Stomach (tissue), 9 donors: ENCODE measurements around the gene PKP1. TPM values are rescaled to one million over a fixed set of nuclear protein-coding genes. Genes with fewer than 3 reads are reported as not detected.

ENCODE experiments used
- DNase-seq, 2 donors: peaks; one replicate each; pipeline versions ENCODE4 v3.0.0 to v3.0.0-alpha.2; 2013 to 2019
- H3K27ac ChIP-seq, 5 donors: fragments of 200-600 bp in 4 of 5; sonication (generic) in 4 of 5; one replicate each; pipeline ENCODE4 v1.5.1; 2013 to 2019; ENCODE audit warnings: mild to moderate bottlenecking in 1 of 5, moderate library complexity in 1 of 5
- H3K27me3 ChIP-seq, 3 donors: fragments of 200-600 bp; sonication (generic); one replicate each; pipeline ENCODE4 v1.5.1; 2017 to 2019; ENCODE audit warnings: mixed run types in 1 of 3
- H3K36me3 ChIP-seq, 4 donors: fragments of 200-600 bp; sonication (generic); 1 replicate in 3 of 4; 2 replicates in 1 of 4; pipeline ENCODE4 v1.5.1; 2016 to 2019
- H3K4me1 ChIP-seq, 4 donors: fragments of 200-600 bp; sonication (generic); one replicate each; pipeline ENCODE4 v1.5.1; 2016 to 2019
- H3K4me3 ChIP-seq, 4 donors: fragments of 200-600 bp; sonication (generic) in 3 of 4; one replicate each; pipeline ENCODE4 v1.5.1; 2016 to 2019; ENCODE audit warnings: mild to moderate bottlenecking in 1 of 4
- H3K9me3 ChIP-seq, 4 donors: fragments of 200-600 bp; sonication (generic); one replicate each; pipeline ENCODE4 v1.5.1; 2016 to 2019
- EP300 ChIP-seq: sonication (generic); formaldehyde crosslinking; IDR thresholded peaks from one replicate; pipeline ENCODE4 v1.6.1; 2017; ENCODE audit warnings: antibody characterized with exemption
- POLR2A ChIP-seq, 4 donors: fragments of 450-650 bp; IDR thresholded peaks; one replicate each; pipeline ENCODE4 v1.6.1; 2016; ENCODE audit warnings: antibody characterized with exemption in 4 of 4, control low read depth in 2 of 4, mild to moderate bottlenecking in 1 of 4, moderate library complexity in 1 of 4
- POLR2AphosphoS5 ChIP-seq, 3 donors: sonication (generic); formaldehyde crosslinking; IDR thresholded peaks; one replicate each; pipeline ENCODE4 v1.6.1; 2016; ENCODE audit warnings: antibody characterized with exemption in 3 of 3
- WGBS, 5 donors: extraction: QIAGEN DNeasy Blood & Tissue Kit in 3 of 5; methylation state at CpG; one replicate each; pipeline versions ENCODE4 v1.1.5 to v1.1.7; 2013 to 2018; 5-methylcytosine and 5-hydroxymethylcytosine counted together
- intact Hi-C: fragments of 100-400 bp; cut with DNase I; formaldehyde crosslinking; loops from one replicate; pipeline ENCODE4 v1.15.1; 2023; ENCODE audit warnings: low total_unique reads
- polyA plus RNA-seq, 3 donors: library from polyadenylated mRNA; stranded (reverse); fragments of 200-250 nt; gene quantifications; one replicate each; pipeline ENCODE4 v1.2.3, GENCODE V29; 2013
- total RNA-seq, 5 donors: library from RNA; depleted of rRNA; stranded (reverse); fragments of >200 nt; gene quantifications; one replicate each; pipeline versions ENCODE4 v1.1.0 to v1.2.3, GENCODE V29; 2014 to 2016
- TF ChIP-seq, protein P1 (sequence below), 7 experiments: fragments of 450-650 bp in 4 of 7; fragments of 200-600 bp in 3 of 7; sonication (generic) in 3 of 7; IDR thresholded peaks; one replicate each; pipeline ENCODE4 v1.5.1; 2016 to 2019; ENCODE audit warnings: antibody characterized with exemption in 7 of 7, control low read depth in 2 of 7, mild to moderate bottlenecking in 1 of 7
- donor health status: healthy with polysubstance abuse.
- donor health status: Bipolar disorder and iron deficiency.
- donor health status: healthy.

The PKP1 gene
- total and polyA plus RNA-seq, 8 donors, result under 0.01 to 42.2 (median 0.40) TPM; not detected in 2

DNA sequence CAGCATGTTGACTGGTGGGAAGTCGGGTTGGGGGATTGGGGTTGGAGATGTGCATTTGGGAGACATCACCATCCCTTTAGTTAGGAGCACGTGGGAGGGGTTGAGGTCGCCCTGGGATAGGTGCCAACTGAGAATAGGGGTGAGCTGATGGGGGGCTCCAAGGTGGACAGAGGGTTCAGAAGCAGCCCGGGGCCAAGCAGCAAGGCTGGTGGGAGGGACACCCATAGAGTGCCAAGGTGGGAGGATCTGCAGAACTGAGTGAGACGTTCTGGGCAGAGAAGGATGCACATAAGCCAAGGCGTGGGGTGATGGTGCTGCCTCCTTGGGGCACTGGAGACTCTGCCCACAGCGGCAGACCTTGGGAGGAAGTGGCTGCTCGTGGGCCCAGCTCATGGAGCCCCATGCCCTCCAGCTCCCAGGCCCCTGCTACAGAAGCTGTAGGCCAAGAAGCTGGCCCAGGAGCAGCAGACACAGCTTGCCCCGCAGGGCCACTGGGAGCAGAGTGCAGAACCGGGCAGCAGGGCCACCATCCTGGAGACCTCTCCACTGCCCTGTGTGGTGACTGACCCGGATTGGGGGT is 31.4 kb upstream of the PKP1 start:
- WGBS, 5 donors, result 68 to 75% (median 74%) methylated on average over 9 to 11 of the region's 11 CpGs
- no peak overlapping the region for H3K4me3 ChIP-seq
- H3K4me1 ChIP-seq, result peaks cover 0 to 5% (median 0%) of the 10 kb centered on the region in 4 donors
- TF ChIP-seq, protein P1, sequence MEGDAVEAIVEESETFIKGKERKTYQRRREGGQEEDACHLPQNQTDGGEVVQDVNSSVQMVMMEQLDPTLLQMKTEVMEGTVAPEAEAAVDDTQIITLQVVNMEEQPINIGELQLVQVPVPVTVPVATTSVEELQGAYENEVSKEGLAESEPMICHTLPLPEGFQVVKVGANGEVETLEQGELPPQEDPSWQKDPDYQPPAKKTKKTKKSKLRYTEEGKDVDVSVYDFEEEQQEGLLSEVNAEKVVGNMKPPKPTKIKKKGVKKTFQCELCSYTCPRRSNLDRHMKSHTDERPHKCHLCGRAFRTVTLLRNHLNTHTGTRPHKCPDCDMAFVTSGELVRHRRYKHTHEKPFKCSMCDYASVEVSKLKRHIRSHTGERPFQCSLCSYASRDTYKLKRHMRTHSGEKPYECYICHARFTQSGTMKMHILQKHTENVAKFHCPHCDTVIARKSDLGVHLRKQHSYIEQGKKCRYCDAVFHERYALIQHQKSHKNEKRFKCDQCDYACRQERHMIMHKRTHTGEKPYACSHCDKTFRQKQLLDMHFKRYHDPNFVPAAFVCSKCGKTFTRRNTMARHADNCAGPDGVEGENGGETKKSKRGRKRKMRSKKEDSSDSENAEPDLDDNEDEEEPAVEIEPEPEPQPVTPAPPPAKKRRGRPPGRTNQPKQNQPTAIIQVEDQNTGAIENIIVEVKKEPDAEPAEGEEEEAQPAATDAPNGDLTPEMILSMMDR (IDR thresholded peaks at IDR 0.05), result no peak
- TF ChIP-seq POLR2A (IDR thresholded peaks at IDR 0.05) (no peak), EP300 (no peak), POLR2AphosphoS5 (IDR thresholded peaks at IDR 0.05) (no peak)
- DNase-seq, result peak in 1 of 2 donors; percentile 2
- intact Hi-C loops, result loop anchor here (5.0 kb wide), 1 partner anchor 110 kb away; no protein-coding TSS in a partner anchor
- H3K27ac ChIP-seq, result no peak overlapping the region
- peaks cover 0 to 17% (median 0%) of the 10 kb centered on the region in 3 donors for H3K27me3 ChIP-seq
- no peaks in the 10 kb centered on the region for H3K9me3 ChIP-seq
- H3K36me3 ChIP-seq, result no peaks in the 10 kb centered on the region

DNA sequence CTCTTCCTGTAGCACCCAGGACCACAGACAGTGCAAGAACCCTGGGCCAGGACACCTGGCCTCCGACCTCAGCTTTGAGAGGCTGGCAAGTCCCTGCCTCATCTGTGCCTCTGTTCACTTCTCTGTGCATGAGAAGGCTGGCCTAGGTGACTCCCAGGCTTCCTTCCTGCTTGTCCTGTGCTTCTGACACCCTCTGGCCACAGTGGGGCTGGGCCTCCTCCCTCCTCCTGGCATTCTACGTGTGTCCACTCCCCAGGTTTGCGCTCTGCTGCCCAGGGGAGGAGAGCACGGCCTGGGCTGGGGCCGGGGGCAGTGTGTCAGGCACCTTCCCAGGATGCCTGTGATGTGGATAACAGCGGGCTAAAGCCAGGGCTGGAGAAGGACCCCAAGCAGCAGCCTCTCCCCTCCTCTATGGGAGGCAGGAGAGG is 30.3 kb upstream of the PKP1 start:
- intact Hi-C loops, result loop anchor here (5.0 kb wide), 1 partner anchor 109 kb away; no protein-coding TSS in a partner anchor
- no peak overlapping the region for H3K4me3 ChIP-seq
- WGBS, 5 donors, result 67 to 90% (median 82%) methylated on average over 6 of the region's 6 CpGs

DNA sequence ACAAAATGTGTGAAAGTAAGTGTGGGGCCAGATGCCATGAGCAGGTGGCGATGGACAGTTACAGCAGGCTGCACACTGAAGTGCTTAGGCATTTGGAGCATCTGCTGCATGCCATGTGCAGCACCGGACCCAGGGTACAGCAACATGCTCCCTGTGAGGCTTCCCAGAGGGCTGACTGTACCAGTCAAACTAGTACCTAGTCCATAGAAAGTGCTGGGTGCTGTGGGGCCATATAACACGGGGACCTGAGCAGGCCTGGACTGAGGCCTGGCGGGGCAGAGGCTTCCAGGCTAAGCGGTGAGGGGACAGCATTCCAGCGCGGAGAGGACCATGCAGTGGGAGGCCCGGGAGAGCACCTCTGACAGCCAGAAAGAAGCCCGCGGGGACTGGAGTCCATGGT is 29.9 kb upstream of the PKP1 start:
- 72 to 87% (median 79%) methylated on average over 9 to 10 of the region's 10 CpGs for WGBS, 5 donors
- TF ChIP-seq, protein P1 (IDR thresholded peaks at IDR 0.05), result no peak
- TF ChIP-seq POLR2AphosphoS5 (IDR thresholded peaks at IDR 0.05) (no peak), EP300 (no peak), POLR2A (IDR thresholded peaks at IDR 0.05) (no peak)
- Histone ChIP-seq H3K9me3 (no peaks in the 10 kb centered on the region), H3K27me3 (peaks cover 0 to 17% (median 0%) of the 10 kb centered on the region in 3 donors), H3K36me3 (no peaks in the 10 kb centered on the region), H3K4me1 (peaks cover 0 to 5% (median 0%) of the 10 kb centered on the region in 4 donors), H3K4me3 (no peak overlapping the region), H3K27ac (no peak overlapping the region)
- DNase-seq, result no peak
- intact Hi-C loops, result loop anchor here (5.0 kb wide), 1 partner anchor 109 kb away; no protein-coding TSS in a partner anchor

More for the DNA sequence above, 30.3 kb upstream of the PKP1 start:
- Histone ChIP-seq H3K36me3 (no peaks in the 10 kb centered on the region), H3K27me3 (peaks cover 0 to 17% (median 0%) of the 10 kb centered on the region in 3 donors), H3K9me3 (no peaks in the 10 kb centered on the region), H3K4me1 (peaks cover 0 to 5% (median 0%) of the 10 kb centered on the region in 4 donors), H3K27ac (no peak overlapping the region)
- DNase-seq, result no peak
- TF ChIP-seq, protein P1 (IDR thresholded peaks at IDR 0.05), result no peak
- TF ChIP-seq POLR2AphosphoS5 (IDR thresholded peaks at IDR 0.05) (no peak), POLR2A (IDR thresholded peaks at IDR 0.05) (no peak), EP300 (no peak)

DNA sequence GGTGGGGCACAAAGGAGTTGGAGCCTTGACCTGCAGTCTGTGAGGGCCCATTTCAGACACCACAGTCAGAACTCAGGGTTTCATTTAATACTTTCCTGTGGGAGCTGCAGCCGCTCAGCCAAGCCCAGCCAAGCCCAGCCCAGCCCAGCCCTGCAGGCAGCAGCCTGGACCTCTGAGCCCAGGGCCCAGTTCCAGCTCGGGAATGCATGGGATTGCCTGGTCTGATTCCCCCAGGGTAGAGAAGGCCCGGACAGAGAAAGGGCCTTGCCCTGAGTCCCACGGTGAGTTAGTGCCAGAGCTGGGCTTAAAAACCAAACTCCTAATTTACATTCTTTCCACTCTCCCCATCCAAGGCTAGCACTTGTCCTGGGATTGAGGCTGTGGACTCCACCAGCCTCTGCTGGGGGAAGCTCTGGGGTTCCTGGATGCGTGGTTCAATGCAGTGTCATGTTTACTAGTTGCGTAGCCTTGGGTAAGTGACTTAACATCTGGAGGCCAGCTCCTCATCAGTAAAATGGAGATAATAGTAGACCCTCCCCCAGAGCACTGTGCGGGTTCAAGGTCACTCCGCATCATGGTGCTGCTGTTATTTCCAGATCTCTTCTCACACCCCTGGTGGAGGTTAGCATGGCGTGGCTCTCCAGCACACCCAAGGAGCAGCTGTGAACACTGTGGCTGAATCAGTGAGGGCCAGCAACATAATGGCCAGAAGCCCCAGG is 29.2 kb upstream of the PKP1 start:
- H3K4me3 ChIP-seq, result no peak overlapping the region
- DNase-seq, result no peak
- peaks cover 0 to 24% (median 0%) of the 10 kb centered on the region in 3 donors for H3K27me3 ChIP-seq
- no peak overlapping the region for H3K27ac ChIP-seq
- WGBS, 5 donors, result 74 to 82% (median 79%) methylated on average over 8 to 9 of the region's 9 CpGs
- TF ChIP-seq EP300 (no peak), POLR2AphosphoS5 (IDR thresholded peaks at IDR 0.05) (no peak), POLR2A (IDR thresholded peaks at IDR 0.05) (no peak)
- TF ChIP-seq, protein P1 (IDR thresholded peaks at IDR 0.05), result no peak
- intact Hi-C loops, result loop anchor here (5.0 kb wide), 1 partner anchor 108 kb away; no protein-coding TSS in a partner anchor
- H3K9me3 ChIP-seq, result no peaks in the 10 kb centered on the region
- peaks cover 0 to 5% (median 0%) of the 10 kb centered on the region in 4 donors for H3K4me1 ChIP-seq
- H3K36me3 ChIP-seq, result no peaks in the 10 kb centered on the region
